Esophagus (tissue), 2 donors: ENCODE results near the gene RBL2. TPM values are rescaled to one million over a fixed set of nuclear protein-coding genes. Genes with fewer than 3 reads are reported as not detected.

Experiments
- H3K27ac ChIP-seq, 2 donors: one replicate each; pipeline ENCODE4 v1.5.1; 2013; ENCODE audit warnings: low read depth in 2 of 2, mild to moderate bottlenecking in 2 of 2, inconsistent platforms in 1 of 2, low read length in 1 of 2, moderate library complexity in 1 of 2
- H3K27me3 ChIP-seq, 2 donors: one replicate each; pipeline ENCODE4 v1.6.1; 2013; ENCODE audit warnings: low read length in 2 of 2, control low read depth in 1 of 2, mild to moderate bottlenecking in 1 of 2; ENCODE audit not compliant: insufficient read depth in 2 of 2, control insufficient read depth in 1 of 2
- H3K36me3 ChIP-seq, 2 donors: one replicate each; pipeline ENCODE4 v1.6.1; 2013; ENCODE audit warnings: low read length in 1 of 2; ENCODE audit not compliant: control insufficient read depth in 2 of 2, insufficient read depth in 2 of 2
- H3K4me1 ChIP-seq, 2 donors: one replicate each; pipeline ENCODE4 v1.6.1; 2013; ENCODE audit warnings: low read length in 1 of 2; ENCODE audit not compliant: control insufficient read depth in 2 of 2, insufficient read depth in 2 of 2
- H3K4me3 ChIP-seq, 2 donors: one replicate each; pipeline ENCODE4 v1.5.1; 2013; ENCODE audit warnings: low read length in 2 of 2, mild to moderate bottlenecking in 2 of 2, low read depth in 1 of 2, moderate library complexity in 1 of 2
- H3K9me3 ChIP-seq, 2 donors: one replicate each; pipeline ENCODE4 v1.6.1; 2013; ENCODE audit warnings: mild to moderate bottlenecking in 2 of 2, low read depth in 1 of 2, low read length in 1 of 2, moderate library complexity in 1 of 2; ENCODE audit not compliant: control insufficient read depth in 2 of 2, insufficient read depth in 1 of 2
- WGBS, 2 donors: extraction: QIAGEN DNeasy Blood & Tissue Kit; methylation state at CpG; one replicate each; pipeline ENCODE4 v1.1.7; 2013; 5-methylcytosine and 5-hydroxymethylcytosine counted together
- polyA plus RNA-seq, 2 donors: library from polyadenylated mRNA; stranded (reverse); fragments of 200-250 nt; gene quantifications; one replicate each; pipeline ENCODE4 v1.2.3, GENCODE V29; 2013
- donor health status: healthy with polysubstance abuse.
- donor health status: Bipolar disorder and iron deficiency.

Gene RBL2
- polyA plus RNA-seq, 2 donors, result 24.3 to 26.9 TPM

DNA sequence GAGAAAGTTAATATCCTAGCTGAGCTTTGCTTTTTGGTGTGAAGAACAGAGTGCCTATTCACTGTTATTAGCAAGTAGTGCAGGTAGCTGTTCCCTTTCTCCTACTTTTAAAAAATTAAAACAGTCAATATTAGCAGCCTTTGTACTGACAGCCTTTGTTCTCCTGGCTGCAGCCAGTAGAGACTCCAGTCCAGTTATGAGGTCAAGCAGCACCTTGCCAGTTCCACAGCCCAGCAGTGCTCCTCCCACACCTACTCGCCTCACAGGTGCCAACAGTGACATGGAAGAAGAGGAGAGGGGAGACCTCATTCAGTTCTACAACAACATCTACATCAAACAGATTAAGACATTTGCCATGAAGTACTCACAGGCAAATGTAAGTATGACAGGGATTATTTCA lies 46.1 kb downstream of the RBL2 start:
- H3K27ac ChIP-seq, result no peak overlapping the region
- H3K36me3 ChIP-seq, result peaks cover 7 to 9% of the 10 kb centered on the region in 2 donors
- H3K27me3 ChIP-seq, result no peaks in the 10 kb centered on the region
- 90 to 97% methylated on average over 1 of the region's 1 CpG for WGBS, 2 donors
- no peaks in the 10 kb centered on the region for H3K9me3 ChIP-seq
- H3K4me1 ChIP-seq, result no peaks in the 10 kb centered on the region
- H3K4me3 ChIP-seq, result no peak overlapping the region

DNA sequence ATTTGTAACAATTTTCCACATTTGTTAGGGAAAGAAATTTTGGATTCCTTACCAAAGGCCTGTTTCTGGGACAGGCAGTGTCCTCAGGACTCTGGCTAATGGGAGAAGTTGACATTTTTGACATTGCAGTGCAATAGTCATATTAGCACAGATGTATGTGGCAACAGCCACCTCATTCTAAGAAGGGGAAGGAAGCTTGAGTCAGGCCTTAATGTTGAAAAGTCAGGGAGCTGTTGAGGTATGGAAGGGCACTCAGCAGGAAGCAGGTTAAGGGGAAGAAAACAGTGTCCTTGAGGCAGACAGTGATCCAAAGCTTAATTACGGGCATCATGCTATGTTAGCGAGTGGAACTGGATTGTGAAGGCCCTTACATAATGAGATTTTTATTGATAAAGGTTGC lies 47.9 kb downstream of the RBL2 start:
- H3K27ac ChIP-seq, result peak overlapping the region in 1 of 2 donors; percentile 3
- peaks cover 7 to 9% of the 10 kb centered on the region in 2 donors for H3K36me3 ChIP-seq
- 91 to 92% methylated on average over 2 of the region's 2 CpGs for whole genome bisulfite sequencing, 2 donors
- H3K27me3 ChIP-seq, result no peaks in the 10 kb centered on the region
- no peaks in the 10 kb centered on the region for H3K9me3 ChIP-seq
- no peaks in the 10 kb centered on the region for H3K4me1 ChIP-seq
- no peak overlapping the region for H3K4me3 ChIP-seq

DNA sequence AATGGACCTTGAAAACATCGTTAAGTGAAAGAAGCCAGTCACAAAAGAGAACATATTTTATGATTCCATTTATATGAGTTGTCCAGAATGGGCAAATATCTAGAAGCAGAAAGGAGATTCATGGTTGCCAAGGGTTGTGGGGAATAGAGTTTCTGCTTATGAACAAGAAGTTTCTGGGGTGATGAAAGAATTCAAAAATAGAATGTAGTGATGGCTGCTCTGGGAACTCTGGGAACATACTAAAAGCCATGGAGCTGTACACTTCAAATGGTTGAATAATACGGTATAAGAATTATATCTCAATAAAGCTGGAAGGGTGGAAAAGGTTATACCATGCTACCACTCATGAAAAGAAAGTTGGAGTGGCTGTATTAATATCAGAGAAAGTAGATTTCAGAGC lies 50.3 kb downstream of the RBL2 start:
- Histone ChIP-seq H3K4me3 (no peak overlapping the region), H3K27me3 (no peaks in the 10 kb centered on the region), H3K4me1 (no peaks in the 10 kb centered on the region), H3K9me3 (no peaks in the 10 kb centered on the region), H3K27ac (no peak overlapping the region), H3K36me3 (peaks cover 4 to 9% of the 10 kb centered on the region in 2 donors)
- 97 to 98% methylated on average over 2 of the region's 2 CpGs for WGBS, 2 donors

- Histone ChIP-seq H3K36me3 (peaks cover 8 to 10% of the 10 kb centered on the region in 2 donors), H3K9me3 (no peaks in the 10 kb centered on the region), H3K4me1 (no peaks in the 10 kb centered on the region), H3K27me3 (no peaks in the 10 kb centered on the region), H3K27ac (no peak overlapping the region), H3K4me3 (no peak overlapping the region)
Measured at GRCh38 chr16:53486230-53486629, 52.0 kb downstream of the RBL2 start.

DNA sequence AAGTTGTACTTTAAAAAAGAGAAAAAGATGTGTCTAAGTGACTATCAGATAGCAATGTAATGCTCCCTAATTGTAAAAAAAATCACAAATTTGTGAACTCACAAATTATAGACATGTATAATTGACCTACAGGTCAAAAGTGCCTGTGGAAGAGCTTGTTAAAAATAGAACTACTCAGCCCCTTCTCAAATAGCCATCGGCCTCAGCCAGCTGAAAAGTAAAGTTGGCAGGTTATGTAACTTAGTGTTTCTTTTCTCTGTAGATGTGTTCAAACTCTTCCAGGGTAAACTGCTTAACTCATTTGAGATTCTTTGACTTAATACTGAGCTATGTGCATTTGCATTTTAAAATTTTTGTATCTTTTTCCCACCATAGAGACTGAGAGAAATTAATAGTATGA lies 55.5 kb downstream of the RBL2 start:
- H3K27ac ChIP-seq, result no peak overlapping the region
- no peaks in the 10 kb centered on the region for H3K9me3 ChIP-seq
- H3K4me1 ChIP-seq, result no peaks in the 10 kb centered on the region
- WGBS, 2 donors, result 78 to 84% methylated on average over 1 of the region's 1 CpG
- no peaks in the 10 kb centered on the region for H3K27me3 ChIP-seq
- H3K4me3 ChIP-seq, result no peak overlapping the region
- peaks cover 5 to 11% of the 10 kb centered on the region in 2 donors for H3K36me3 ChIP-seq

DNA sequence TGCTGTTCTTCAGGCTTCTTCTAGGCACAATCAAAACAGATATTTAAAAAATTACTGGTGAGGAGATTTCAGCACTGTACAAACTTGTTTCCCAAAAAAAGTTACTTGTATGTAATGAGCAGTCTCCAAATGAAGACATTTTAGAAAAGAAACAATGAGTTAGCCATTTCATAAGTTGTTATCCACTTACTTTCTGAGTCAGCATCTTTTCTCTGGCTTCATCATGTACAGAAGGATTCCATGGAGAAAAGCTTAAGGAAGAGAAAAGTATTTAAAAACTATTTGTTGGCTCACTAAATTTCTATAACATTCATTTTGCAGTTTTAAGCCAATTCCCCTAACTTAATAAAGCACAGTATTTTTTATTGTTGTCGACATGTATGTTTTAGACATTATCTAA lies 58.2 kb downstream of the RBL2 start:
- Histone ChIP-seq H3K4me3 (no peak overlapping the region), H3K36me3 (peaks cover 5 to 21% of the 10 kb centered on the region in 2 donors), H3K4me1 (no peaks in the 10 kb centered on the region), H3K9me3 (no peaks in the 10 kb centered on the region), H3K27ac (no peak overlapping the region), H3K27me3 (no peaks in the 10 kb centered on the region)
- WGBS, 2 donors, result 94 to 95% methylated on average over 1 of the region's 1 CpG

- Histone ChIP-seq H3K4me1 (no peaks in the 10 kb centered on the region), H3K27ac (no peak overlapping the region), H3K9me3 (no peaks in the 10 kb centered on the region), H3K27me3 (no peaks in the 10 kb centered on the region), H3K36me3 (peaks cover 5 to 21% of the 10 kb centered on the region in 2 donors), H3K4me3 (no peak overlapping the region)
- 94 to 96% methylated on average over 6 of the region's 6 CpGs for WGBS, 2 donors
Measured at GRCh38 chr16:53494636-53495035, 60.4 kb downstream of the RBL2 start.

- H3K9me3 ChIP-seq, result no peaks in the 10 kb centered on the region
- peaks cover 2 to 21% of the 10 kb centered on the region in 2 donors for H3K36me3 ChIP-seq
- no peaks in the 10 kb centered on the region for H3K27me3 ChIP-seq
- no peaks in the 10 kb centered on the region for H3K4me1 ChIP-seq
- 80 to 89% methylated on average over 4 of the region's 4 CpGs for WGBS, 2 donors
- H3K27ac ChIP-seq, result no peak overlapping the region
- no peak overlapping the region for H3K4me3 ChIP-seq
Measured at GRCh38 chr16:53495325-53495724, 61.1 kb downstream of the RBL2 start.

DNA sequence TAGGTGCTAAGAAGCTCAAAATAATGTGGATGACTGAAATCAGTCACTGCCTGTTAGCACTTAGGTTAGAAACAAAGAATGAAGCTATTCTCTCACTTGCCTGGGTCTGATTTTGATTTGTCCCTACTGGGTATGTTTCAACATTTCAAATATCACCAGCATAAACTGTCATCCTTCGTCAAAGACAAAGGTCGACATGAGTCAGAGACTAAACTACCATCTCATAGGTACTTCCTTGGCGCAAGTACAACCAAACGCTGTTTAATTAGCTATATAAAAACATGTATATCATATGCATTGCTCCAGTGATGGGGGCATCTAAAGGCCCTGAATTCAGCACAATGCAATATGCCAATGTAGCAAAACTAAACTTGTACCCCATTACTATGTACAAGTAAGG lies 64.7 kb downstream of the RBL2 start:
- H3K4me3 ChIP-seq, result no peak overlapping the region
- WGBS, 2 donors, result 76 to 88% methylated on average over 4 of the region's 4 CpGs
- peaks cover 0 to 11% of the 10 kb centered on the region in 2 donors for H3K36me3 ChIP-seq
- H3K27me3 ChIP-seq, result no peaks in the 10 kb centered on the region
- peaks cover 0 to 2% of the 10 kb centered on the region in 2 donors for H3K4me1 ChIP-seq
- no peaks in the 10 kb centered on the region for H3K9me3 ChIP-seq
- H3K27ac ChIP-seq, result no peak overlapping the region

- H3K36me3 ChIP-seq, result peaks cover 0 to 4% of the 10 kb centered on the region in 2 donors
- H3K4me1 ChIP-seq, result peaks cover 0 to 5% of the 10 kb centered on the region in 2 donors
- H3K27ac ChIP-seq, result no peak overlapping the region
- 34 to 36% methylated on average over 9 of the region's 9 CpGs for WGBS, 2 donors
- no peaks in the 10 kb centered on the region for H3K9me3 ChIP-seq
- no peaks in the 10 kb centered on the region for H3K27me3 ChIP-seq
- H3K4me3 ChIP-seq, result peak overlapping the region in 1 of 2 donors; percentile 78
Measured at GRCh38 chr16:53501216-53501859, 67.1 kb downstream of the RBL2 start.
